NCI-H82 treated with DMSO at 0.1 percent for 48 hours (cell line): ENCODE measurements around the gene GPATCH8.

ENCODE experiments used
- DNase-seq: peaks from one replicate; lab custom pipeline; 2025; ENCODE audit not compliant: unreplicated experiment; lab: John Stamatoyannopoulos, UW

GPATCH8 gene

GRCh38 chr17:44359006-44359405 is 144.2 kb downstream of the GPATCH8 start:
- DNase-seq = no peak

GRCh38 chr17:44358066-44358465 is 145.1 kb downstream of the GPATCH8 start:
- no peak for DNase-seq

GRCh38 chr17:44356241-44356640 is 147.0 kb downstream of the GPATCH8 start:
- no peak for DNase-seq

GRCh38 chr17:44355642-44356099 is 147.5 kb downstream of the GPATCH8 start:
- no peak for DNase-seq

GRCh38 chr17:44354582-44355561 is 148.3 kb downstream of the GPATCH8 start:
- DNase-seq = no peak

- DNase-seq = no peak
Observed at GRCh38 chr17:44353672-44354331, 149.4 kb downstream of the GPATCH8 start.

- no peak for DNase-seq
Observed at GRCh38 chr17:44352828-44353671, 150.2 kb downstream of the GPATCH8 start.

GRCh38 chr17:44351961-44352827 is 151.0 kb downstream of the GPATCH8 start:
- no peak for DNase-seq

- no peak for DNase-seq
Observed at GRCh38 chr17:44351464-44351863, 151.7 kb downstream of the GPATCH8 start.

- no peak for DNase-seq
Observed at GRCh38 chr17:44350733-44351226, 152.4 kb downstream of the GPATCH8 start.

- no peak for DNase-seq
Observed at GRCh38 chr17:44349553-44350070, 153.6 kb downstream of the GPATCH8 start.

- DNase-seq = no peak
Observed at GRCh38 chr17:44348988-44349364, 154.2 kb downstream of the GPATCH8 start.

GRCh38 chr17:44348234-44348987 is 154.8 kb downstream of the GPATCH8 start:
- DNase-seq = no peak
